Upper lobe of left lung (tissue), 6 donors: Measurements from ENCODE around the gene ADISSP. TPM values are rescaled to one million over a fixed set of nuclear protein-coding genes. Genes with fewer than 3 reads are reported as not detected.

Experiments
- ATAC-seq, 2 donors: fragments of 200-7000 bp; cut with Tn5 transposase; one replicate each; pipeline ENCODE4 v1.9.1; 2022; ENCODE audit warnings: mild to moderate bottlenecking in 2 of 2, moderate library complexity in 2 of 2; ENCODE audit not compliant: low FRiP score in 2 of 2
- DNase-seq, 2 donors: peaks; one replicate each; pipeline ENCODE4 v3.0.0-alpha.2; 2019 to 2020
- H3K27ac ChIP-seq, 4 donors: fragments of 200-600 bp; sonication (generic); one replicate each; pipeline ENCODE4 v1.5.1; 2016 to 2019
- H3K27me3 ChIP-seq, 4 donors: fragments of 200-600 bp; sonication (generic); one replicate each; pipeline ENCODE4 v1.5.1; 2017 to 2019
- H3K36me3 ChIP-seq, 4 donors: fragments of 200-600 bp; sonication (generic); one replicate each; pipeline ENCODE4 v1.5.1; 2016 to 2019
- H3K4me1 ChIP-seq, 4 donors: fragments of 200-600 bp; sonication (generic); one replicate each; pipeline ENCODE4 v1.5.1; 2018 to 2019
- H3K4me3 ChIP-seq, 4 donors: fragments of 200-600 bp; sonication (generic); one replicate each; pipeline ENCODE4 v1.5.1; 2017 to 2019; ENCODE audit warnings: mild to moderate bottlenecking in 2 of 4, moderate library complexity in 1 of 4
- H3K9me3 ChIP-seq, 4 donors: fragments of 200-600 bp; sonication (generic); one replicate each; pipeline ENCODE4 v1.5.1; 2018 to 2019
- CTCF ChIP-seq, 6 experiments: fragments of 450-650 bp in 4 of 6; fragments of 200-600 bp in 2 of 6; sonication (generic) in 2 of 6; IDR thresholded peaks; one replicate each; pipeline ENCODE4 v1.5.1; 2016 to 2019; ENCODE audit warnings: antibody characterized with exemption in 6 of 6
- EP300 ChIP-seq, 4 donors: sonication (generic); formaldehyde crosslinking; IDR thresholded peaks; one replicate each; pipeline ENCODE4 v1.5.1; 2017; ENCODE audit warnings: antibody characterized with exemption in 4 of 4, control low read depth in 2 of 4
- POLR2A ChIP-seq, 4 donors: fragments of 450-650 bp; IDR thresholded peaks; one replicate each; pipeline ENCODE4 v1.5.1; 2016 to 2017; ENCODE audit warnings: antibody characterized with exemption in 4 of 4, mild to moderate bottlenecking in 2 of 4
- POLR2AphosphoS5 ChIP-seq, 2 donors: sonication (generic); formaldehyde crosslinking; IDR thresholded peaks; one replicate each; pipeline ENCODE4 v1.5.1; 2017; ENCODE audit warnings: antibody characterized with exemption in 2 of 2
- WGBS, 2 donors: methylation state at CpG; one replicate each; pipeline ENCODE4 v1.1.5; 2017 to 2018; 5-methylcytosine and 5-hydroxymethylcytosine counted together
- total RNA-seq, 6 donors: library from RNA; depleted of rRNA in 4 of 6; stranded (reverse); fragments of >200 nt in 4 of 6; gene quantifications; one replicate each; pipeline versions ENCODE4 v1.1.0 to v1.2.1, GENCODE V29; 2016 to 2021
- donor health status: DM: no; HTN: no; CAD: no; lungs with moderate emphysema.
- donor health status: DM: no; HTN: yes; CAD: no; lungs with severe emphysema.

ADISSP gene
- total RNA-seq, 6 donors from 2014 or later = 6.7 to 41.9 (median 39.1) TPM

- TF ChIP-seq EP300 (IDR thresholded peaks at IDR 0.05) (no peak), POLR2AphosphoS5 (IDR thresholded peaks at IDR 0.05) (no peak), POLR2A (IDR thresholded peaks at IDR 0.05) (no peak), CTCF (IDR thresholded peaks at IDR 0.05) (no peak)
- Histone ChIP-seq H3K27ac (peak overlapping the region in 2 of 4 donors; percentile 69 to 74), H3K9me3 (no peaks in the 10 kb centered on the region), H3K36me3 (peaks cover 0 to 17% (median 0%) of the 10 kb centered on the region in 4 donors), H3K4me3 (peak overlapping the region in 2 of 4 donors; percentile 18 to 29), H3K4me1 (peaks cover 56 to 64% (median 63%) of the 10 kb centered on the region in 4 donors), H3K27me3 (no peaks in the 10 kb centered on the region)
- DNase-seq = no peak
- no peak for ATAC-seq
- 47 to 55% methylated on average over 9 to 11 of the region's 11 CpGs for WGBS, 2 donors
Observed at GRCh38 chr20:3738111-3739053, 29.2 kb downstream of the ADISSP start.

- TF ChIP-seq CTCF (IDR thresholded peaks at IDR 0.05) (no peak), POLR2AphosphoS5 (IDR thresholded peaks at IDR 0.05) (no peak), EP300 (IDR thresholded peaks at IDR 0.05) (no peak), POLR2A (IDR thresholded peaks at IDR 0.05) (no peak)
- H3K4me1 ChIP-seq = peaks cover 53 to 83% (median 57%) of the 10 kb centered on the region in 4 donors
- H3K9me3 ChIP-seq = no peaks in the 10 kb centered on the region
- ATAC-seq (no peak), DNase-seq (no peak)
- H3K36me3 ChIP-seq = peaks cover 0 to 7% (median 0%) of the 10 kb centered on the region in 4 donors
- peaks cover 0 to 13% (median 2%) of the 10 kb centered on the region in 4 donors for H3K27me3 ChIP-seq
- 56 to 72% methylated on average over 3 to 4 of the region's 4 CpGs for WGBS, 2 donors
- no peak overlapping the region for H3K4me3 ChIP-seq
- peak overlapping the region in 2 of 4 donors; percentile 61 to 69 for H3K27ac ChIP-seq
Observed at GRCh38 chr20:3735768-3736167, 31.8 kb downstream of the ADISSP start.

GRCh38 chr20:3734111-3734843 is 33.3 kb downstream of the ADISSP start:
- peak overlapping the region in 3 of 4 donors; percentile 52 to 57 (median 53) for H3K4me3 ChIP-seq
- TF ChIP-seq POLR2A (IDR thresholded peaks at IDR 0.05) = no peak
- peak in 1 of 4 donors; percentile 32 for TF ChIP-seq EP300 (IDR thresholded peaks at IDR 0.05)
- TF ChIP-seq POLR2AphosphoS5 (IDR thresholded peaks at IDR 0.05) = peak; percentile 15 to 30
- no peak for TF ChIP-seq CTCF (IDR thresholded peaks at IDR 0.05)
- 41 to 51% methylated on average over 10 to 12 of the region's 12 CpGs for WGBS, 2 donors
- H3K27ac ChIP-seq = peak overlapping the region; percentile 80 to 89 (median 84)
- peaks cover 0 to 13% (median 2%) of the 10 kb centered on the region in 4 donors for H3K27me3 ChIP-seq
- DNase-seq (peak in 1 of 2 donors; percentile 72), ATAC-seq (peak in 1 of 2 donors; percentile 46)
- no peaks in the 10 kb centered on the region for H3K9me3 ChIP-seq
- H3K36me3 ChIP-seq = peaks cover 0 to 7% (median 0%) of the 10 kb centered on the region in 4 donors
- H3K4me1 ChIP-seq = peaks cover 51 to 77% (median 54%) of the 10 kb centered on the region in 4 donors

- peak overlapping the region; percentile 52 to 58 (median 55) for H3K4me3 ChIP-seq
- H3K27me3 ChIP-seq = peaks cover 0 to 13% (median 2%) of the 10 kb centered on the region in 4 donors
- H3K4me1 ChIP-seq = peaks cover 52 to 68% (median 58%) of the 10 kb centered on the region in 4 donors
- TF ChIP-seq POLR2AphosphoS5 (IDR thresholded peaks at IDR 0.05) (no peak), POLR2A (IDR thresholded peaks at IDR 0.05) (no peak), CTCF (IDR thresholded peaks at IDR 0.05) (no peak), EP300 (IDR thresholded peaks at IDR 0.05) (no peak)
- DNase-seq = no peak
- 71 to 91% methylated on average over 13 to 19 of the region's 20 CpGs for whole genome bisulfite sequencing, 2 donors
- peaks cover 0 to 7% (median 0%) of the 10 kb centered on the region in 4 donors for H3K36me3 ChIP-seq
- H3K9me3 ChIP-seq = no peaks in the 10 kb centered on the region
- peak in 1 of 2 donors; percentile 15 for ATAC-seq
- peak overlapping the region; percentile 80 to 89 (median 84) for H3K27ac ChIP-seq
Observed at GRCh38 chr20:3733119-3733995, 34.2 kb downstream of the ADISSP start.
